Measurements from ENCODE around the gene TMED10.
"Not testable (repeated sequence)": the region's sequence is repeated elsewhere in the genome, so short reads cannot be mapped to it uniquely, and the experiment has no call there.

The TMED10 gene

GRCh38 chr14:75140620-75141019 lies 35.8 kb downstream of the TMED10 start:
- H3K27ac ChIP-seq (ENCODE audit: low read depth, low read length), result no peak overlapping the region
- H3K4me1 ChIP-seq (ENCODE audit: insufficient read depth, low read length), result peaks cover 48% of the 10 kb centered on the region
- H3K4me3 ChIP-seq (ENCODE audit: low read depth in 1 of 2, low read length in 2 of 2), result no peak overlapping the region
- H3K27me3 ChIP-seq (ENCODE audit: control insufficient read depth in 1 of 2, insufficient read depth in 2 of 2, low read length in 2 of 2), result no peaks in the 10 kb centered on the region
- H3K9ac ChIP-seq (ENCODE audit: low read length), result no peak overlapping the region
- no peaks in the 10 kb centered on the region for H3K36me3 ChIP-seq (ENCODE audit: insufficient read depth, low read length)
- no peaks in the 10 kb centered on the region for H3K9me3 ChIP-seq (ENCODE audit: low read length)

- H3K9me3 ChIP-seq (ENCODE audit: low read length), result no peaks in the 10 kb centered on the region
- H3K9ac ChIP-seq (ENCODE audit: low read length), result no peak overlapping the region
- peaks cover 10% of the 10 kb centered on the region for H3K36me3 ChIP-seq (ENCODE audit: insufficient read depth, low read length)
- no peak overlapping the region for H3K4me3 ChIP-seq (ENCODE audit: low read depth in 1 of 2, low read length in 2 of 2)
- peaks cover 47% of the 10 kb centered on the region for H3K4me1 ChIP-seq (ENCODE audit: insufficient read depth, low read length)
- no peaks in the 10 kb centered on the region for H3K27me3 ChIP-seq (ENCODE audit: control insufficient read depth in 1 of 2, insufficient read depth in 2 of 2, low read length in 2 of 2)
- no peak overlapping the region for H3K27ac ChIP-seq (ENCODE audit: low read depth, low read length)
These were observed 37.2 kb downstream of the TMED10 start for GRCh38 chr14:75139185-75139584.

- H3K4me3 ChIP-seq (ENCODE audit: low read depth in 1 of 2, low read length in 2 of 2), result no peak overlapping the region
- peaks cover 42% of the 10 kb centered on the region for H3K4me1 ChIP-seq (ENCODE audit: insufficient read depth, low read length)
- H3K27me3 ChIP-seq (ENCODE audit: control insufficient read depth in 1 of 2, insufficient read depth in 2 of 2, low read length in 2 of 2), result no peaks in the 10 kb centered on the region
- H3K9me3 ChIP-seq (ENCODE audit: low read length), result no peaks in the 10 kb centered on the region
- H3K36me3 ChIP-seq (ENCODE audit: insufficient read depth, low read length), result peaks cover 17% of the 10 kb centered on the region
- H3K27ac ChIP-seq (ENCODE audit: low read depth, low read length), result no peak overlapping the region
- no peak overlapping the region for H3K9ac ChIP-seq (ENCODE audit: low read length)
These were observed 37.9 kb downstream of the TMED10 start for GRCh38 chr14:75138492-75138891.

- Histone ChIP-seq H3K27ac (ENCODE audit: low read depth, low read length) (no peak overlapping the region), H3K9me3 (ENCODE audit: low read length) (no peaks in the 10 kb centered on the region), H3K9ac (ENCODE audit: low read length) (no peak overlapping the region), H3K4me1 (ENCODE audit: insufficient read depth, low read length) (peaks cover 16% of the 10 kb centered on the region), H3K27me3 (ENCODE audit: control insufficient read depth in 1 of 2, insufficient read depth in 2 of 2, low read length in 2 of 2) (no peaks in the 10 kb centered on the region), H3K36me3 (ENCODE audit: insufficient read depth, low read length) (peaks cover 20% of the 10 kb centered on the region), H3K4me3 (ENCODE audit: low read depth in 1 of 2, low read length in 2 of 2) (no peak overlapping the region)
These were observed 41.8 kb downstream of the TMED10 start for GRCh38 chr14:75134644-75135043.

GRCh38 chr14:75133597-75133996 lies 42.8 kb downstream of the TMED10 start:
- Histone ChIP-seq H3K4me1 (ENCODE audit: insufficient read depth, low read length) (peaks cover 7% of the 10 kb centered on the region), H3K27ac (ENCODE audit: low read depth, low read length) (no peak overlapping the region), H3K27me3 (ENCODE audit: control insufficient read depth in 1 of 2, insufficient read depth in 2 of 2, low read length in 2 of 2) (no peaks in the 10 kb centered on the region), H3K4me3 (ENCODE audit: low read depth in 1 of 2, low read length in 2 of 2) (no peak overlapping the region), H3K9me3 (ENCODE audit: low read length) (no peaks in the 10 kb centered on the region), H3K36me3 (ENCODE audit: insufficient read depth, low read length) (peaks cover 20% of the 10 kb centered on the region), H3K9ac (ENCODE audit: low read length) (no peak overlapping the region)

GRCh38 chr14:75132382-75133086 lies 43.9 kb downstream of the TMED10 start:
- Histone ChIP-seq H3K4me1 (ENCODE audit: insufficient read depth, low read length) (peaks cover 5% of the 10 kb centered on the region), H3K9me3 (ENCODE audit: low read length) (no peaks in the 10 kb centered on the region), H3K36me3 (ENCODE audit: insufficient read depth, low read length) (peaks cover 20% of the 10 kb centered on the region), H3K9ac (ENCODE audit: low read length) (no peak overlapping the region), H3K27me3 (ENCODE audit: control insufficient read depth in 1 of 2, insufficient read depth in 2 of 2, low read length in 2 of 2) (no peaks in the 10 kb centered on the region), H3K4me3 (ENCODE audit: low read depth in 1 of 2, low read length in 2 of 2) (no peak overlapping the region), H3K27ac (ENCODE audit: low read depth, low read length) (no peak overlapping the region)

GRCh38 chr14:75128596-75128990 lies 47.8 kb downstream of the TMED10 start:
- Histone ChIP-seq H3K36me3 (ENCODE audit: insufficient read depth, low read length) (peaks cover 4% of the 10 kb centered on the region), H3K9ac (ENCODE audit: low read length) (no peak overlapping the region), H3K27ac (ENCODE audit: low read depth, low read length) (no peak overlapping the region), H3K27me3 (ENCODE audit: control insufficient read depth in 1 of 2, insufficient read depth in 2 of 2, low read length in 2 of 2) (no peaks in the 10 kb centered on the region), H3K4me3 (ENCODE audit: low read depth in 1 of 2, low read length in 2 of 2) (no peak overlapping the region), H3K4me1 (ENCODE audit: insufficient read depth, low read length) (peaks cover 20% of the 10 kb centered on the region), H3K9me3 (ENCODE audit: low read length) (no peaks in the 10 kb centered on the region)

- Histone ChIP-seq H3K36me3 (ENCODE audit: insufficient read depth, low read length) (no peaks in the 10 kb centered on the region), H3K27me3 (ENCODE audit: control insufficient read depth in 1 of 2, insufficient read depth in 2 of 2, low read length in 2 of 2) (no peaks in the 10 kb centered on the region), H3K4me1 (ENCODE audit: insufficient read depth, low read length) (peaks cover 20% of the 10 kb centered on the region), H3K4me3 (ENCODE audit: low read depth in 1 of 2, low read length in 2 of 2) (peak overlapping the region in 1 of 2 donors; percentile 99), H3K9me3 (ENCODE audit: low read length) (no peaks in the 10 kb centered on the region), H3K27ac (ENCODE audit: low read depth, low read length) (peak overlapping the region; percentile 12), H3K9ac (ENCODE audit: low read length) (peak overlapping the region; percentile 81)
These were observed 48.4 kb downstream of the TMED10 start for GRCh38 chr14:75127903-75128595.

- peaks cover 20% of the 10 kb centered on the region for H3K4me1 ChIP-seq (ENCODE audit: insufficient read depth, low read length)
- peak overlapping the region; percentile 83 to 99 for H3K4me3 ChIP-seq (ENCODE audit: low read depth in 1 of 2, low read length in 2 of 2)
- peak overlapping the region; percentile 81 for H3K9ac ChIP-seq (ENCODE audit: low read length)
- not testable (repeated sequence) for H3K9me3 ChIP-seq (ENCODE audit: low read length); H3K27me3 ChIP-seq (ENCODE audit: control insufficient read depth in 1 of 2, insufficient read depth in 2 of 2, low read length in 2 of 2); H3K36me3 ChIP-seq (ENCODE audit: insufficient read depth, low read length)
- H3K27ac ChIP-seq (ENCODE audit: low read depth, low read length), result peak overlapping the region; percentile 93
These were observed 49.0 kb downstream of the TMED10 start for GRCh38 chr14:75127474-75127820.

GRCh38 chr14:75126679-75127473 lies 49.5 kb downstream of the TMED10 start, which contains the start of gene NEK9:
TSS of gene NEK9 (minus strand) at chr14:75127048. CDS start at chr14:75126921, 127 bp downstream.
- Histone ChIP-seq H3K9ac (ENCODE audit: low read length) (peak within 1 kb of the TSS; percentile 81), H3K4me1 (ENCODE audit: insufficient read depth, low read length) (peaks cover 20% of the 10 kb centered on the region), H3K9me3 (ENCODE audit: low read length) (no peaks in the 10 kb centered on the region), H3K36me3 (ENCODE audit: insufficient read depth, low read length) (no peaks in the 10 kb centered on the region), H3K27ac (ENCODE audit: low read depth, low read length) (peak within 1 kb of the TSS; percentile 93), H3K27me3 (ENCODE audit: control insufficient read depth in 1 of 2, insufficient read depth in 2 of 2, low read length in 2 of 2) (no peaks in the 10 kb centered on the region), H3K4me3 (ENCODE audit: low read depth in 1 of 2, low read length in 2 of 2) (peak within 1 kb of the TSS; percentile 83 to 99)

- H3K9ac ChIP-seq (ENCODE audit: low read length), result peak overlapping the region; percentile 81
- peak overlapping the region; percentile 93 for H3K27ac ChIP-seq (ENCODE audit: low read depth, low read length)
- H3K4me1 ChIP-seq (ENCODE audit: insufficient read depth, low read length), result peaks cover 20% of the 10 kb centered on the region
- H3K36me3 ChIP-seq (ENCODE audit: insufficient read depth, low read length), result no peaks in the 10 kb centered on the region
- no peaks in the 10 kb centered on the region for H3K27me3 ChIP-seq (ENCODE audit: control insufficient read depth in 1 of 2, insufficient read depth in 2 of 2, low read length in 2 of 2)
- H3K4me3 ChIP-seq (ENCODE audit: low read depth in 1 of 2, low read length in 2 of 2), result peak overlapping the region; percentile 83 to 99
- H3K9me3 ChIP-seq (ENCODE audit: low read length), result no peaks in the 10 kb centered on the region
These were observed 50.3 kb downstream of the TMED10 start for GRCh38 chr14:75126121-75126544.
